ENCODE data around the gene MS4A2.

GRCh38 chr11:60097189-60097588 is 8.7 kb downstream of the MS4A2 start:
- TF ChIP-seq CTCF (conservative IDR thresholded peaks at IDR 0.05; ENCODE audit: low read depth in 2 of 2) (no peak), EZH2phosphoT487 (IDR thresholded peaks at IDR 0.05; ENCODE audit: unreplicated experiment) (no peak), POLR2AphosphoS5 (IDR thresholded peaks at IDR 0.05; ENCODE audit: low read depth) (no peak), EZH2 (IDR thresholded peaks at IDR 0.05; ENCODE audit: low read depth, unreplicated experiment) (no peak), REST (IDR thresholded peaks at IDR 0.05; ENCODE audit: unreplicated experiment) (no peak), ZNF114 (CRISPR knock-in tag; IDR thresholded peaks at IDR 0.05) (no peak), JUNB (IDR thresholded peaks at IDR 0.05; ENCODE audit: unreplicated experiment) (no peak), ZNF331 (CRISPR knock-in tag; IDR thresholded peaks at IDR 0.05; ENCODE audit: low read depth) (no peak), CREB1 (CRISPR knock-in tag; IDR thresholded peaks at IDR 0.05; ENCODE audit: low read depth) (no peak), ETS1 (IDR thresholded peaks at IDR 0.05) (no peak), NANOG (IDR thresholded peaks at IDR 0.05; ENCODE audit: borderline replicate concordance) (no peak), ZNF462 (CRISPR knock-in tag; IDR thresholded peaks at IDR 0.05) (no peak)

Data from GM23338 (cell line).